ENCODE data around the gene MCTP2. TPM values are rescaled to one million over a fixed set of nuclear protein-coding genes. Genes with fewer than 3 reads are reported as not detected.

The MCTP2 gene
- total and polyA plus RNA-seq, 2 of the 13 experiments (the other 11 are each of a cell fraction or from before 2014, with no cell fraction given): 5.1 to 8.6 TPM

DNA sequence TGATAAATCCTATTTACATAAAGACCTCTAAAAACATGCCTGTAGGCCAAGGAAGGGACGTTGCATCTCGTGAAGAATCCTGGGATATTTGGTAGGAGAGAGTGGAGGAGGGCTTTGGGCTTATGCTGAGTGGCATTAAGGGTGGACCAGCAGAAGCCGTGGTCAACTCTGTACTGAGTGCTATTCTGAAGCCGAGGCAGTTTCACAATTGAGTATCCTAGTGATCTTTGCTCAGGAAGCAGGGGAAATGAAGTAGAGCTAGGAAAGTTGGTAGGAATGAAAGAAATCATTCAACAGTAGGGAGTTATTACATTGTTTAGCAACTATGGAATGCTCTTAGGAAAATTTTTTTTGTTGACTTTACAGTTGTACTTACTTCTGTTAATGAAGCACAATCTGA, 24.2 kb downstream of the MCTP2 start (continued):
- TF ChIP-seq, protein P1, sequence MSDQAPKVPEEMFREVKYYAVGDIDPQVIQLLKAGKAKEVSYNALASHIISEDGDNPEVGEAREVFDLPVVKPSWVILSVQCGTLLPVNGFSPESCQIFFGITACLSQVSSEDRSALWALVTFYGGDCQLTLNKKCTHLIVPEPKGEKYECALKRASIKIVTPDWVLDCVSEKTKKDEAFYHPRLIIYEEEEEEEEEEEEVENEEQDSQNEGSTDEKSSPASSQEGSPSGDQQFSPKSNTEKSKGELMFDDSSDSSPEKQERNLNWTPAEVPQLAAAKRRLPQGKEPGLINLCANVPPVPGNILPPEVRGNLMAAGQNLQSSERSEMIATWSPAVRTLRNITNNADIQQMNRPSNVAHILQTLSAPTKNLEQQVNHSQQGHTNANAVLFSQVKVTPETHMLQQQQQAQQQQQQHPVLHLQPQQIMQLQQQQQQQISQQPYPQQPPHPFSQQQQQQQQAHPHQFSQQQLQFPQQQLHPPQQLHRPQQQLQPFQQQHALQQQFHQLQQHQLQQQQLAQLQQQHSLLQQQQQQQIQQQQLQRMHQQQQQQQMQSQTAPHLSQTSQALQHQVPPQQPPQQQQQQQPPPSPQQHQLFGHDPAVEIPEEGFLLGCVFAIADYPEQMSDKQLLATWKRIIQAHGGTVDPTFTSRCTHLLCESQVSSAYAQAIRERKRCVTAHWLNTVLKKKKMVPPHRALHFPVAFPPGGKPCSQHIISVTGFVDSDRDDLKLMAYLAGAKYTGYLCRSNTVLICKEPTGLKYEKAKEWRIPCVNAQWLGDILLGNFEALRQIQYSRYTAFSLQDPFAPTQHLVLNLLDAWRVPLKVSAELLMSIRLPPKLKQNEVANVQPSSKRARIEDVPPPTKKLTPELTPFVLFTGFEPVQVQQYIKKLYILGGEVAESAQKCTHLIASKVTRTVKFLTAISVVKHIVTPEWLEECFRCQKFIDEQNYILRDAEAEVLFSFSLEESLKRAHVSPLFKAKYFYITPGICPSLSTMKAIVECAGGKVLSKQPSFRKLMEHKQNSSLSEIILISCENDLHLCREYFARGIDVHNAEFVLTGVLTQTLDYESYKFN (CRISPR knock-in tag; conservative IDR thresholded peaks at IDR 0.05): peak; percentile 41
- TF ChIP-seq NCOA2 (CRISPR knock-in tag; IDR thresholded peaks at IDR 0.05) (peak; percentile 58), MED1 (CRISPR knock-in tag; IDR thresholded peaks at IDR 0.05) (0 out of 2 replicates have a peak, but pooled peaks have one; percentile 23), SOX5 (CRISPR knock-in tag; IDR thresholded peaks at IDR 0.05; ENCODE audit: borderline replicate concordance) (peak; percentile 52; the same call in 1 of the 2 replicates), MIXL1 (CRISPR knock-in tag; IDR thresholded peaks at IDR 0.05) (peak; percentile 62; the same call in 1 of the 2 replicates), TEAD3 (CRISPR knock-in tag; optimal IDR thresholded peaks at IDR 0.05; ENCODE audit: borderline replicate concordance) (peak; percentile 26), ZNF124 (CRISPR knock-in tag; IDR thresholded peaks at IDR 0.05) (no peak), GATAD2A (CRISPR knock-in tag; IDR thresholded peaks at IDR 0.05) (peak; percentile 62), ZNF652 (CRISPR knock-in tag; IDR thresholded peaks at IDR 0.05; ENCODE audit: borderline replicate concordance, low read depth) (0 out of 2 replicates have a peak, but pooled peaks have one; percentile 12), ZNF207 (IDR thresholded peaks at IDR 0.05; ENCODE audit: borderline replicate concordance) (no peak), EP300 (IDR thresholded peaks at IDR 0.05; ENCODE audit: low read depth in 2 of 2, low read length in 2 of 2) (peak in 1 of 2 experiments; percentile 48; a peak in 1 of 4 replicates), EP300 (CRISPR knock-in tag; IDR thresholded peaks at IDR 0.05; ENCODE audit: borderline replicate concordance) (no peak), ETV5 (CRISPR knock-in tag; IDR thresholded peaks at IDR 0.05; ENCODE audit: borderline replicate concordance) (peak; percentile 35; the same call in 1 of the 2 replicates), ZNF557 (CRISPR knock-in tag; IDR thresholded peaks at IDR 0.05) (0 out of 2 replicates have a peak, but pooled peaks have one; percentile 41), ZNF326 (CRISPR knock-in tag; IDR thresholded peaks at IDR 0.05; ENCODE audit: borderline replicate concordance) (no peak), ISL2 (CRISPR knock-in tag; IDR thresholded peaks at IDR 0.05) (peak; percentile 52; the same call in 1 of the 2 replicates), ZNF605 (CRISPR knock-in tag; IDR thresholded peaks at IDR 0.05) (no peak)
- TF ChIP-seq, protein P2, sequence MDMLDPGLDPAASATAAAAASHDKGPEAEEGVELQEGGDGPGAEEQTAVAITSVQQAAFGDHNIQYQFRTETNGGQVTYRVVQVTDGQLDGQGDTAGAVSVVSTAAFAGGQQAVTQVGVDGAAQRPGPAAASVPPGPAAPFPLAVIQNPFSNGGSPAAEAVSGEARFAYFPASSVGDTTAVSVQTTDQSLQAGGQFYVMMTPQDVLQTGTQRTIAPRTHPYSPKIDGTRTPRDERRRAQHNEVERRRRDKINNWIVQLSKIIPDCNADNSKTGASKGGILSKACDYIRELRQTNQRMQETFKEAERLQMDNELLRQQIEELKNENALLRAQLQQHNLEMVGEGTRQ (IDR thresholded peaks at IDR 0.05; ENCODE audit: low read depth, low read length): no peak
- TF ChIP-seq, protein P2 (CRISPR knock-in tag; IDR thresholded peaks at IDR 0.05; ENCODE audit: borderline replicate concordance): no peak
- TF ChIP-seq, protein P3, sequence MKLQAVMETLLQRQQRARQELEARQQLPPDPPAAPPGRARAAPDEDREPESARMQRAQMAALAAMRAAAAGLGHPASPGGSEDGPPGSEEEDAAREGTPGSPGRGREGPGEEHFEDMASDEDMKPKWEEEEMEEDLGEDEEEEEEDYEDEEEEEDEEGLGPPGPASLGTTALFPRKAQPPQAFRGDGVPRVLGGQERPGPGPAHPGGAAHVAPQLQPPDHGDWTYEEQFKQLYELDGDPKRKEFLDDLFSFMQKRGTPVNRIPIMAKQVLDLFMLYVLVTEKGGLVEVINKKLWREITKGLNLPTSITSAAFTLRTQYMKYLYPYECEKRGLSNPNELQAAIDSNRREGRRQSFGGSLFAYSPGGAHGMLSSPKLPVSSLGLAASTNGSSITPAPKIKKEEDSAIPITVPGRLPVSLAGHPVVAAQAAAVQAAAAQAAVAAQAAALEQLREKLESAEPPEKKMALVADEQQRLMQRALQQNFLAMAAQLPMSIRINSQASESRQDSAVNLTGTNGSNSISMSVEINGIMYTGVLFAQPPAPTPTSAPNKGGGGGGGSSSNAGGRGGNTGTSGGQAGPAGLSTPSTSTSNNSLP (IDR thresholded peaks at IDR 0.05; ENCODE audit: low read depth, low read length): peak; percentile 26; the same call in 1 of the 2 replicates
- TF ChIP-seq, protein P4, sequence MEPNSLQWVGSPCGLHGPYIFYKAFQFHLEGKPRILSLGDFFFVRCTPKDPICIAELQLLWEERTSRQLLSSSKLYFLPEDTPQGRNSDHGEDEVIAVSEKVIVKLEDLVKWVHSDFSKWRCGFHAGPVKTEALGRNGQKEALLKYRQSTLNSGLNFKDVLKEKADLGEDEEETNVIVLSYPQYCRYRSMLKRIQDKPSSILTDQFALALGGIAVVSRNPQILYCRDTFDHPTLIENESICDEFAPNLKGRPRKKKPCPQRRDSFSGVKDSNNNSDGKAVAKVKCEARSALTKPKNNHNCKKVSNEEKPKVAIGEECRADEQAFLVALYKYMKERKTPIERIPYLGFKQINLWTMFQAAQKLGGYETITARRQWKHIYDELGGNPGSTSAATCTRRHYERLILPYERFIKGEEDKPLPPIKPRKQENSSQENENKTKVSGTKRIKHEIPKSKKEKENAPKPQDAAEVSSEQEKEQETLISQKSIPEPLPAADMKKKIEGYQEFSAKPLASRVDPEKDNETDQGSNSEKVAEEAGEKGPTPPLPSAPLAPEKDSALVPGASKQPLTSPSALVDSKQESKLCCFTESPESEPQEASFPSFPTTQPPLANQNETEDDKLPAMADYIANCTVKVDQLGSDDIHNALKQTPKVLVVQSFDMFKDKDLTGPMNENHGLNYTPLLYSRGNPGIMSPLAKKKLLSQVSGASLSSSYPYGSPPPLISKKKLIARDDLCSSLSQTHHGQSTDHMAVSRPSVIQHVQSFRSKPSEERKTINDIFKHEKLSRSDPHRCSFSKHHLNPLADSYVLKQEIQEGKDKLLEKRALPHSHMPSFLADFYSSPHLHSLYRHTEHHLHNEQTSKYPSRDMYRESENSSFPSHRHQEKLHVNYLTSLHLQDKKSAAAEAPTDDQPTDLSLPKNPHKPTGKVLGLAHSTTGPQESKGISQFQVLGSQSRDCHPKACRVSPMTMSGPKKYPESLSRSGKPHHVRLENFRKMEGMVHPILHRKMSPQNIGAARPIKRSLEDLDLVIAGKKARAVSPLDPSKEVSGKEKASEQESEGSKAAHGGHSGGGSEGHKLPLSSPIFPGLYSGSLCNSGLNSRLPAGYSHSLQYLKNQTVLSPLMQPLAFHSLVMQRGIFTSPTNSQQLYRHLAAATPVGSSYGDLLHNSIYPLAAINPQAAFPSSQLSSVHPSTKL (CRISPR knock-in tag; IDR thresholded peaks at IDR 0.05): peak; percentile 65

Measured in HepG2 (cell line).